GM18502 (cell line): ENCODE data around the gene LRP4.
"Not testable (repeated sequence)": the region's sequence is repeated elsewhere in the genome, so short reads cannot be mapped to it uniquely, and the experiment has no call there.

Source experiments
- ATAC-seq: cut with Tn5 transposase; IDR thresholded peaks from one replicate; pipeline ENCODE4 v1.9.1; 2021; ENCODE audit warnings: mild to moderate bottlenecking; ENCODE audit not compliant: unreplicated experiment, poor library complexity

LRP4 gene

DNA sequence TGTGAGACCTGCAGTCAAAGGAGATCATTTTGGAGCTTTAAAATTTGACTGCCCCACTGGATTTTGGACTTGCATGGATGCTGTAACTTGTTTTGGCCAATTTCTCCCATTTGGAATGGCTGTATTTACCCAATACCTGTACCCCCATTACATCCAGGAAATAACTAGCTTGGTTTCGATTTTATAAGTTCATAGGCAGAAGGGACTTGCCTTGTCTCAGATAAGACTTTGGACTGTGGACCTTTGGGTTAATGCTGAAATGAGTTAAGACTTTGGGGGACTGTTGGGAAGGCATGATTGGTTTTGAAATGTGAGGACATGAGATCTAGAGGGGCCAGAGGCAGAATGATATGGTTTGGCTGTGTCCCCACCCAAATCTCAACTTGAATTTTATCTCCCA, 10.4 kb upstream of the LRP4 start:
- ATAC-seq, result not testable (repeated sequence)

DNA sequence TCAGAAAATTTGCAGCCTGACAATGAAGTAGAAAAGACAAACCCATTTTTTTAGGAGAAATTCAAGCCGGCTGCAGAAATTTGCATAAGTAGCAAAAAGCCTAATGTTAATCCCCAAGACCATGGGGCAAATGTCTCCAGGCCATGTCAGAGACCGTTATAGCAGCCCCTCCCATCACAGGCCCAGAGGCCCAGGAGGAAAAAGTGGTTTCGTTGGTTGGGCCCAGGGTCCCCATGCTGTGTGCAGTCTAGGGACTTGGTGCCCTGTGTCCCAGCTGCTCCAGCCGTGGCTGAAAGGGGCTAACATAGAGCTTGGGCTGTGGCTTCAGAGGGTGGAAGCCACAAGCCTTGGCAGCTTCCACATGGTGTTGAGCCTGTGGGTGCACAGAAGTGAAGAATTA, 9.6 kb upstream of the LRP4 start:
- not testable (repeated sequence) for ATAC-seq

DNA sequence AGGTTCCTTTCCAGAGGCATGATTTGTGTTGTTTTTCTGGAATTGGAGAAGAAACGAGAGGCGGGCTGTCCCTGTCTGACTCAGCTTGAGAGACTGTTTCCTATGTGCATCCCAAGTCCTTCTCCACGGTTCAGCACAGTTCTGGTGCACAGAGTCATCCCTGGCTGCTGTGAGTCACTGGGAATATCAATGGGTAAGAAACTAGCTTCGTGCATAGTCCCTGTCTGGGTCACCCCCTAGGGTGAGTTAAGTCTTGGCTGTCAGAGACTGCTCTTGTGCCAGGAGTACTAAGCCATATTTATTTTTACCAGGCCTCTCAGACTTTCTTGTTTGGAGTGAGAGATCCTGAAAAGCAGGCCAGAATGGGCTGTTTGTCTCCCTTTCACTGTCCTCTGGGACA, 2.4 kb upstream of the LRP4 start:
- ATAC-seq, result no peak

DNA sequence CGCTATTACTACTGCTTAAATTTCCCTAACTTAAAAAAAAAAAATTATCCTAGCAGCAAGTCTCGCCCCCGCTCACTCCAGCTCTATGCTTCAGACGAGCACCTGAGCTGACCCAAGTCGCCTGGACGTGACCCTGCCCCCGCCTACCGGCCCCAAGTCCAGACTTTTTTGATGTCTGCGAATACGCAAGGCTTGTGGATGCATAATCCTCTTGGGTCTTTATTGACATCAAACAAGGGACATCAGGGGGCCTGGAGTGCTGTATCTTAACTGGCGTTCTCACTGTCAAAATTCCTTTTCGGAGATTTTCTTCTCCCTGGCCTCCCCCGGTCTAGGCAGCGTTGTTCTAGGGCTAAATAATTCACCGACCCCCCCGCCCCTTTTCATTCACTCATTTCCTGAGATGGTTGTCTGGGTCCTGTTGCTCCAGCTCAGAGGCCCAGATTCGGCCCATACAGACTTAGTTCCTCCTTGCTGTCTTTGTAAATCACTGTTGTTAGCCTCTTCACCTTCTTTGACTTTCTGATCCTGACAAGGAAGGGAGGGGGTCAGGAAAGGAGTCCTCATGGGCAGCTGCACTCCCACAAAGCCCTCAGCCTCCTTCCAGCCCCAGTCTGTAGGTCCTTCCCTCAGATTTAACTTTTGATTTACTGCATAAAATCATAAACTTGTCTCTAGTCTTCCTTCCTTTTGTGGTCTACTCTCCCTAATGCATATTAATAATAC, 601 bp upstream of the LRP4 start:
- no peak for ATAC-seq

DNA sequence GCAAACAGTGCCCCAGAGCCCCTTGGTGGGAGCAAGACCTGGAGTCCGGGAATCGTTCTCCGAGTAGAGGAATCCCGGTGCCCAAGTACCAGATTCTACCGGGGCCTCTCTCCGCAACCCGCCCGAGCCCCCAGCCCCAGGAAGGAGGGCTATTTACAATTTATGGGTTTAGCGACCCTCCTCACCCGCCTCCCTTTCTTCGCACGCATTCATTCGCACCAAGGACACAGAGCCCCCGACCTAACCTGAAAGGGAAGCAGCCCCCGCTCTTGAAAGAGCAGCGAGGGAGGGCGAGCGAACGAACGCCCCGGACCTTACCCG, 628 bp downstream of the LRP4 start:
- ATAC-seq, result no peak

DNA sequence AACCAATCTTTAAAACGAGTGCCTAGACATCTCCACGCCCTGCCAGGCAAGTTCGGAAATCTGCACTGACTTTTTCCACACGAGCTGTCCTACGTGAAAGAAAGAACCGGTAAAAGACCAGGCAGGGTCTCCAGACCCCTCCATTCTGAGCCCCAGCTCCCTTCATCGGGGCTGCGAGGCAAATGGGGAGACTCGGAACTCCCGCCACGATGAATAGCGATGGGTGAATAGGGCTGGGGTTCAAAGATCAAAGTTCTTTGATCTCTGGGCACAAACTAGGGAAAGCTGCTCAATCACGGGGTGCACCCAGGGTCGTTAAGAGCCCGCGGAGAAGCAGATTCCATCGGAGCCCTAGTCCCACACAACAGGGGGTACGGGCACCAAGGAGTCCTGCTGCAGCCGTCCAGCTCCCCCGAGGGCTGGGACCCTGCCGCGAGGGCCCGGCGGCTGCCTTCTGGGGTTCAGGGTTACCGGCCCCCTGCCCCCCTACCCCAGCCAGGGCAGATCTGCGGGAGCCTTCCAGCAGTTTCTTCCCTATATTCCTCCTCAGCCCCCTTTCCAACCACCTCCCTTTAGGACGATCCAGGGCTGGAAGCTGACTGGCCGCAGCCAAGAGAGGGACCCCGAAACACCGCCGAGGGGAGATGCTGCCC, 1.1 kb downstream of the LRP4 start:
- ATAC-seq, result no peak

DNA sequence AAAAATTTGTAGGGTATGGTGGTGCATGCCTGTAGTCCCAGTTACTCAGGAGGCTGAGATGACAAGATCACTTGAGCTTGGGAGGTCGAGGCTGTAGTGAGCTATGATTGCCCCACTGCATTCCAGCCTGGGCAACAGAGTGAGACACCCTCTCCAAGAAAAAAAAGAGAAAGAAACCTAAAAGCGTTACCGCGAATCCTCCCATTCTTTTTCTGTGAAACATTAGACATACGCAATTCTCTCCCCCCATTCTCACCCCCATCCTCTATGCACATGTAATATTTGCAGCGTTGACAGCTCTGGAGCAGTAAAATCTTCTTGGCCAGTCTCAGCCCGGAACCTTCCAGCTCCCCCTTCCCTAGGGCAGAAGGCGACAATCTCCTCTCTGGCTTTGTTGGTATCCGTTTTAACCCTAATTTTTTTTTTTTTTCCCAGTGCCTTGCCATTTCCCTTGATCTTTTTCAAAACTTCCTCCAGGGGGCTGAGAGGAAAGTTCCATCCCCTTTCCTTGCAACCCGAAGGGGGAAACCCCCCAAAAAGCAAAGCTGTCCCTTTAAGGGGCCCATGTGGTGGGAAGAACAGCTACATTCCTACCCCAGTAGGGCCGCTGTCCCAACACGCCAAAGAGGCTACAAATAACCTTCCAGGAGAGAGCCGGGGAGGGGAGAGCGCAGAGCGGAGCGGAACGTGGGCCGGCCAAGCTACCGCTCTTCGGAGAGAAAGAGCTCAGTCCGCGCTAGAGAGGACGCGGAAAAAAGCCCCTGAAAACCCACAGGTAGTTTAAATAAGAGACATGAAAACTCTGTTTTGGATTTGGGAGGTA, 1.9 kb downstream of the LRP4 start:
- no peak for ATAC-seq

DNA sequence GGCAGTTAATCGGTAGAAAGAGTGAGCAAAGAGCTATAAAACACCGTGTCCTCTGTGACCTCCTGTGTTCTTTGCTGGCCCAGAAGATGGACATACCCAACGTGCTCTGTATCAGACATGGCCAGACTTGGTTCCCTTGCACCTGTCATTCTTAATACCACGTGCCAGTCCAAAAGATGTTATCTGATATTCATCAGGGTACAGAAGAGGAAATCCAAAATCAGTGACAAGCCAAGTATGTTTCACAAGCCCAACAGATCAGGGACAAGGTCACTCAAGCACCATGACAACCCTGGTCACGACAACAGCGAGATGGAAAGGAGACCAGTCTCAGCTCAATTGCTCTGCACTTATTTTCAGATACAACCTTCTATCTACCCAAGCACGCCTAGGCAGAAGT, 3.4 kb downstream of the LRP4 start:
- no peak for ATAC-seq

DNA sequence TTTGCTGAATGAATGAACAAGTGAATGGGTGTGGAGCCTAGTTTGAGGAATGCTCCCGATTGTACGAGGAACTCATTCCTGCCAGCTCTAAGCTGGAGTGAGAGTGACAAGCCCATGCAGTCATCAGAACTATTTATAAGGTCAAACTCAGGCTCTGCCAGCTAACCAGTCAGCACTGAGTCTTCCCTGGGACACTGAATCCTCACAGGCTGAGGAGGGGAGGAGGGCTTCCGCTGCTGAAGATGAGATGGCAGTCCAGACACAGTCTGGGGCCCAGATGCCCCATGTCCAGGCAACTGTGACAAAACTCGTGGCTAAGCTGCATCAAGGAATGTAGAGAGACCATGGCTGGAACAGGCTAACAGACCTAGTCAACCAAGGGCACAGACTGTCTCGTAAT, 4.0 kb downstream of the LRP4 start:
- ATAC-seq, result no peak

DNA sequence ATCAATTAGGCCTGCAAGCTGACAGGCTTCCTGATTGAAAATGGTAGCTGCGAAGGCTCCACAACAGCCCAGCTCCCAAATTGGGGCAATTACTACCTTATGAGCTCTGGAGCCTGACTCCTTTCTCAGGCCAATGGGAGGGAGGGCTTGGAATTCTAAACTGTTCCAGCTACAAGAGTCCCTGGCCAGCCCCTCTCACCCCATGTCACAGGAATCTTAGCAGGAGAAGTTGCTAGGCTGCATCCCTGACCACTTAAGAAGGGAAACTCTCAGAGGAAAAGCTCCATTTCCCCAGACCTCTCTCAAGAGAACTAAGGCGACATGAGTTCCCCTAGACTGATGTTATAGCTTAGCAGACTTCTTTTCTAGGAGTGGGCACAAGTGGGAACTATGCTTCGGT, 4.9 kb downstream of the LRP4 start:
- ATAC-seq, result no peak

DNA sequence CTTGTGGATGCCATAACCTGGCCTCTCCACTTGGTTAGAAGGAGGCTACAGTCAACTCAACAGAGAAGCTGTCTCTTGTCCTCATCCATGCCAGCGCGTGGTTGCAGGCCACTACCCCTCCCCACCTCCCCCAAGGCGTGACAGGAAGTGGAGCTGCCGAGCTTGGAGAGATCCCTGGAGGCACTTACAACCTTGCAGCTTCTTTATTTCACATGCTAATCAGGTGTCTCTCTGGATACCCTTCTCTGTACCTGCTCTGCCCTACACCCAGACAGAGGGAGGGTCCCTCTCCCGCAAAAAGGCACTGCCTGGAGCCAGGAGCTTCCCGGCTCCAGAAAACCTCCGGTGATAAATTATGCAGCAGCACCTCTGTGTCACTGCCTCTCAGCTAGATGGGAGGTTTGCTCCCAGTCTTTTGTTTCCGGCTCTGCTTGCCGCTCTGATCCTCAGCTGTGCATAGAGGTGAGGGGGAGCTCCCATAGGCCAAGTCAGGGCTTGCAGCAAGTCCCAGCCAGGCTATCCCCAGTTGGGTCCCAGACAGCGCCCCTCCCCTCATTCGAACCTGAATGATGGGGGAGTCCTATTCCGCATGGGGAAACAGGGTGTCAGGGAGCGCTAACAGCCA, 5.7 kb downstream of the LRP4 start:
- ATAC-seq, result no peak

DNA sequence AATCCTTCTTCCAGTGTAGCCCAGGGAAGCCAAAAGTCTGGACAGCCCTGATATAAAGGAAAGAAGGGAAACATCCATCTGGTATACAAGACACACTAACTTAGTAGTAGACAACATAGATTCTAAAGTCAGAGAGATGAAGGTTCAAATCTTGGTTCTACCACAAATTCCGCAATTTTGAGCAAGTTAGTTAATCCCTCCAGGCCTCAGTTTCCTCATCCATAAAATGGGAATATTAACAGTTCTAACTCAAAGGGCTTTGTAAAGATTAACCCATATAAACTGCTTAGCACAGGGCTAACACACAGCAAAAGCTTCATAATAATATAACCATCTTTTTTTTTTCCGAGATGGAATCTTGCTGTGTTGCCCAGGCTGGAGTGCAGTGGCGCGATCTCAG, 10.7 kb downstream of the LRP4 start:
- no peak for ATAC-seq

DNA sequence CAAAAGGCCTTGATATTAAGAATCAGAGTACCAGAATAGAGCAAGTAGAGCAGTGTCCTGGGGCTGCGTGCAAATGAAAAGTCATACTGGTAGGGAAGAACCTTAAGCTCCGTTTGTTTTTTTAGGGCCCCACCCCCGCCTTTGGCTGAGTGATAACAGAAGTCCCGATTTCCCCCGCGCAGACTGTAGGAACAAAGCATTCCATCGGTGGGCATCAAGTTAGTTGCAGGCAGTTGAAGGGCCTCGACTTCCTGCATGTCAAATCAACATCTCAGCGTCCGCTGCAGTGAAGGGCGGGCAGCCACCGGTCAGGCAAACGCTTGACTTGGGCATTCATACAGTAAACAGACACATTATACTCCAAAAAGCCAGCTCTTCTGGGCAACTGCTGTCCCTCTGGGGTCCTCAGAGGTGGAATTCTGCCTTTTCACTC, 11.7 kb downstream of the LRP4 start:
- no peak for ATAC-seq

DNA sequence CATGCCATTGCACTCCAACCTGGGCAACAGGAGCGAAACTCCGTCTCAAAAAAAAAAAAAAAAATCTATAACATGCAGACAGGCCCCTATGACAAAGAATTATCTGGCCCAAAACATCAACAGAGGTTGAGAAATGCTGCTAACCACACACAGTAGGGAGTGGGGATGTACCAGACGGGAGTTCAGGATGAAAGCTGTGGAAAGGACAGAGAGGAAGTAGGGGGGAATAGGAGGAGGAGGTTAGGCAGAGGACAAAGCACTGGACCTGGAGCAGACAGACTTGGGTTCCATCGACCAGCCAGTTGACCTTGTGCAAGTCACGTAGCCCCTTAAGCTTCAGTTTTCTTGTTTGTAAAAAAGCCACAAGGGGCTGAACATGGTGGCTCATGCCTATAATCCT, 12.5 kb downstream of the LRP4 start:
- no peak for ATAC-seq

DNA sequence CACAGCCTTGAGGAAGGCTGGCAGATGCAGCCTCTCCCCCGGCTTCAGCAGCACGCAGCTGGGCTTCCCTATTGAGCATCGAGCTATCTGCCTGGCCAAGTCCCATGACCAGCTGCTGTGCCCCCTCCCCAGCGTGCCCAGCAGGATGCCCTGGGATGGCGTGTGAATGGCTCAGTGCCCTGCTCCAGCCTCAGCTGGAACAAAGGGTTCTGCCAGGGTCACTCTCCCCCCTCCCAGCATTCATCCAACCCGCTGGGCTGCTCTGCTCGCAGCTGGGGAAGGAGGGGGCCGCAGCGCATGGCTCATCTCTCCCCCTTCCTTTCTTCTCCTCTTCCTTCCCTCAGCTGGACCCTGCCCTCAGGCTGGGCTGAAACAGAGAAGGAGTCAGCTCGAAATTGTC, 14.5 kb downstream of the LRP4 start:
- ATAC-seq, result no peak

DNA sequence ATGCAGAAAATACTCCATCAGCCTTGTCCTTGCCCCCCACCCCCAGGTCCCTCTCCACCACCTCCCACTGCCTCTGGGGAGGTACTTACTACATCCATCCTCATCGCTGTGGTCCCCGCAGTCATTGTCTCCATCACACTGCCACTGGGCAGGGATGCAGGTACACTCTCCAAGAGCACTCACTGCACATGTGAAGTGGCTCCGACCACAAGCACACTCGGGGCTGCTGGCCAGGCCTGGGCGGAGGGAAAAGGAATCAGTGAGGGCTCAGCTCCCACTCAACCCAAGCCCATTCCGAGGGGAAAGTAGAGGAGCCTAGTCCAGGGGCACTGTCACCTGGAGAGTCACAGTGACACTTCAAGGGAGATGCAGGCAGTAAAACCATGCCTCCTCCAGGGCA, 15.7 kb downstream of the LRP4 start:
- no peak for ATAC-seq

DNA sequence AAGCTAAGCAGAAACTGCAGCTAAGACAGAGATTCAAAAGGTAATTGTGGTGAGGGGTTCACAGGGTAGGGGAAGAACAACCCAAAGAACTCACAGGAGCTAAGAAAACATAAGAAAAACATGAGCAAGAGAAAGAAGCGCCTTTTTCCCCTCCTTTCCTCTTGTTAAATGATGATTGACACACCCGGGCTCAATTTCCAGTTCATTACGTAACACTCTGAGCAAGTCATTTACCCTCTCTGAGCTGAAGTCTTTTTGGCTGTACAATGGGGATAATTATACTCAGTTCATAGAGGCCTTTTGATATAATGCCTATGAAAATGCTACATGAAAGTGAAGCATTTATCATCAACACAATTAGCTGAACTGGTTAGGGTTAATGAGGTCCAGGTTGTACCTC, 17.2 kb downstream of the LRP4 start:
- no peak for ATAC-seq

DNA sequence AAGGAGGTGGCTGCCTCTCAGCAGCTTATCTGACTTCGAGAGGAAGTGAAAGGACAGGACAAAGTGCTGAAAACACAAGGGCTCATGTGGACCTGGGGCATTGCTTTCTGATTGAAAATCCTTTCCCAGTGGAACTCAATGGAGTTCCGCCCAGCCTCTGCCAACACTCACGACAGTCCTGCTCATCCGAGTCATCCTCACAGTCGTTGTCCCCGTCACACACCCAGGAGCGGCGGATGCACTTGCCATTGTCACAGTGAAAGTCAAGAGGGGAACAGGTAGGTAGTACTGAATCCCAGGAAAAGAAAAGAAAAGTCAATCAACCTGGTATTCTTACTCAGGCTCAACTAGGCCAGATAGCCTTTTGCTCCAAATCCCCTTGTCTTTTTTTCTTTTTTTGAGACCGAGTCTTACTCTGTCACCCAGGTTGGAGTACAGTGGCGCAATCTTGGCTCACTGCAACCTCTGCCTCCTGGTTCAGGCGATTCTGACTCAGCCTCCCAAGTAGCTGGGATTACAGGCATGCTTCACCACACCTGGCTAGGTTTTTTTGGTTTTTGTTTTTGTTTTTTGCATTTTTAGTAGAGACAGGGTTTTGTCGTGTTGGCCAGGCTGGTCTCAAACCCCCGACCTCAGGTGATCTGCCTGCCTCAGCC, 18.1 kb downstream of the LRP4 start:
- ATAC-seq, result no peak

DNA sequence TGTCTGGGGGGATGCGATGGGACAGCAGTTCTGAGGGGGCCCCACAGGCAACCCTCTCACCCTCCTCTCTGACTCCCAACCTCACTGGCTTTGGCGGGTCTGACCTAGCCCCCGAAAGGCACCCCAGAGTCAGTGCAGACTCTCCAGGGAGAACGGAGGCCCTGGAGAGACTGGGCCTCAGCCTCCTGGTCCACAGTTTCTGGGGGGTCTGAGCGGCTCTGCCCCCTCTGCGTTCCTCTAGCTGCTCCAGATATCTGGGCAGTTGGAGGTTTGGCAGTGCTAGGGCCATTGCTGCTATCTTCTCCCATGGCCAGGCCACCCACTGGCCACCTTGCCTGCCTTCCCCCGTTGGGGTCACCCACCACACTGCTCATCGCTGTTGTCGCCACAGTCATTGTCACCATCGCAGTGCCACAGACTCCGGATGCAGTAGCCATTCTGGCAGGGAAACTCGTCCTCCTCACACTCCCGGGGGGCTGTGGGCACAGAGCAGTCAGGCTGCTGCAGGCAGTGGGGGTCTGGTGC, 18.8 kb downstream of the LRP4 start:
- no peak for ATAC-seq

DNA sequence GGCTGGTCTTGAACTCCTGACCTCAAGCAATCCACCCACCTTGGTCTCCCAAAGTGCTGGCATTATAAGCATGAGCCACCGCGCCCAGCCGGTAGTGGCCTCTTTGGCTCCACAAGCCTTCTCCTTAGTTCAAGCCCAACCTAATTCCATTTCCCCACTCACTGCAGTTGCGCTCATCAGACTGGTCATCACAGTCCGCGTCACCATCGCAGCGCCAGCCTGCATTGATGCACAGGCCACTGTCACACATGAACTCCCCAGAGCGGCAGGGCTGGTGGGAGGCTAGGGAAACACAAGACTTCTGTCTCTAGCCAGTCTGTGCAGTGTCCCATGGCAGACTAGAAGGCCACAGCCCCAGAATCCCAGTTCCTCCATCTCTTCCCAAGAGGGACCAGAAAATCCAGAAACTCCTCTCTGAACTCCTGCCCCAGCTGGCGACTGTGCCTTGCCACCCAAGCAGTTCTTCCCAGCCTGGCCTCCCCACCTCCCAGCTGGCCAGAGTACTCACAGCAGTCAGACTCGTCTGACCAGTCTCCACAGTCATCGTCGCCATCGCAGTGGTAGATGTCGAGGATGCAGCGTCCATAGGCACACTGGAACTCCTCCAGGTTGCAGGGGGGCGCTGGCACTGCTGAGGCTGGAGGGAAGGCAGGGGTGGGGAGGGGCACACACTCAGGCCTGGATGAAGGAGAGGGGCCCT, 19.8 kb downstream of the LRP4 start:
- no peak for ATAC-seq
